ENCODE data around the gene CFAP161.

DNA sequence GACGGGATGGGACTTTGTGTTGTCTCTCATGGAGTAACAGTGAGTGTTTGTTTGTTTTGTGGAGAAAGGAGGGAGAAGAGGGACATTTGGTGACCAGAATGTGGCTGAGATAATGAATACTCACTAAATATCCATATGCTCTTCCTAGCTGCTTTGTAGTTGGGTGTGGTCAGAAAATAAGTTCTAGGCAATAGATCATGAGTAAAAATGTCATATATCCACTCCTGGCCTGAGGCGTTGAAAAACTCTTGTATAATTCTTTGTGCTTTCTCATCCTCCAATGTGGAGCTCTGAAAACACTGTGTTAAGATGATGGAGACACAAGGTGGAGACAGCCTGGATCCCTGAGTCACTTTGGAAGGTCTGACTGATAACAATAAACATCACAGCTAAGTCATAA lies 34.6 kb downstream of the CFAP161 start:
- TF ChIP-seq, protein P1, sequence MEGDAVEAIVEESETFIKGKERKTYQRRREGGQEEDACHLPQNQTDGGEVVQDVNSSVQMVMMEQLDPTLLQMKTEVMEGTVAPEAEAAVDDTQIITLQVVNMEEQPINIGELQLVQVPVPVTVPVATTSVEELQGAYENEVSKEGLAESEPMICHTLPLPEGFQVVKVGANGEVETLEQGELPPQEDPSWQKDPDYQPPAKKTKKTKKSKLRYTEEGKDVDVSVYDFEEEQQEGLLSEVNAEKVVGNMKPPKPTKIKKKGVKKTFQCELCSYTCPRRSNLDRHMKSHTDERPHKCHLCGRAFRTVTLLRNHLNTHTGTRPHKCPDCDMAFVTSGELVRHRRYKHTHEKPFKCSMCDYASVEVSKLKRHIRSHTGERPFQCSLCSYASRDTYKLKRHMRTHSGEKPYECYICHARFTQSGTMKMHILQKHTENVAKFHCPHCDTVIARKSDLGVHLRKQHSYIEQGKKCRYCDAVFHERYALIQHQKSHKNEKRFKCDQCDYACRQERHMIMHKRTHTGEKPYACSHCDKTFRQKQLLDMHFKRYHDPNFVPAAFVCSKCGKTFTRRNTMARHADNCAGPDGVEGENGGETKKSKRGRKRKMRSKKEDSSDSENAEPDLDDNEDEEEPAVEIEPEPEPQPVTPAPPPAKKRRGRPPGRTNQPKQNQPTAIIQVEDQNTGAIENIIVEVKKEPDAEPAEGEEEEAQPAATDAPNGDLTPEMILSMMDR (IDR thresholded peaks at IDR 0.05; ENCODE audit: low read length) = no peak
- TF ChIP-seq EZH2 (IDR thresholded peaks at IDR 0.05; ENCODE audit: borderline replicate concordance, low read length) = no peak

Data from OCI-LY1 (cell line).